Stimulated activated CD4-positive, alpha-beta T cell treated with anti-CD3 and anti-CD28 coated beads, Interleukin-4, amount 100 ng/mL, for 24 hours (primary cell): ENCODE data around the gene TAF1.

Experiments
- DNase-seq: peaks from one replicate; pipeline ENCODE4 v3.0.0-alpha.2; 2020

Gene TAF1

GRCh38 chrX:71514367-71515037 is 148.3 kb downstream of the TAF1 start:
- peak; percentile 12 for DNase-seq

GRCh38 chrX:71515038-71515396 is 148.9 kb downstream of the TAF1 start:
- no peak for DNase-seq
